ENCODE data around the gene RHOC.

DNA sequence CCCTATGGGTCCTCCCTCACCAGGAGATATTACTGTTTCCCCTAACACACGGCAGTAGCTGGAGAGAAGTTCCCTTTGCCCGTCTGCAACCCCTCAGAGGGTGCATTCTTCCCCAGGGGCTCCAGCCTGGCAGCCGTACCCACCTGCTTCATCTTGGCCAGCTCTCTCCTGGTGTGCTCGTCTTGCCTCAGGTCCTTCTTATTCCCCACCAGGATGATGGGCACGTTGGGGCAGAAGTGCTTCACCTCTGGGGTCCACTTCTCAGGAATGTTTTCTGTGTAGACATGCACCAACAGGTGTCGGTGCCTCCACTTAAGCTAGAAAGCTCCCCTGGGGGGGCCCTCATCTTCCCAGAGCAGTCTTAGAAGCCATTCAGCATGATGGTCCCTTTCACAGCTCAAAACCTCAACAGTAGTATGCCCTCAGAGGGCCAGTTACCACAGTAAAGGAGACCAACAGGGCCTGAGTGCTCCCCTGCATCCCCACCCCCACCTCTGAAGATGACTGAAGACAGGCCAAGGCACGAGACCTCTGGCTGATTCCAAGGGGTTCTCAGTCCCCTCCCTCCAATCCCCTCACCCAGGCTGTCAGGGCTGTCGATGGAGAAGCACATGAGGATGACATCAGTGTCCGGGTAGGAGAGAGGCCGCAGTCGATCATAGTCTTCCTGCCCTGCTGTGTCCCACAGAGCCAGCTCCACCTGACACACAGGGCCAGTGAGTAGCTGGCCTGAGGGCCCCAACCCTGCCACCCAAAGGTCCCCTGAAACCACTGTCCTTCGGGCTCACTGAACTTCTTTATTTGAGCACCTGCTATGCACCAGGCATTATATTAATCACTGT, 4.3 kb downstream of the RHOC start:
- TF ChIP-seq, protein P1, sequence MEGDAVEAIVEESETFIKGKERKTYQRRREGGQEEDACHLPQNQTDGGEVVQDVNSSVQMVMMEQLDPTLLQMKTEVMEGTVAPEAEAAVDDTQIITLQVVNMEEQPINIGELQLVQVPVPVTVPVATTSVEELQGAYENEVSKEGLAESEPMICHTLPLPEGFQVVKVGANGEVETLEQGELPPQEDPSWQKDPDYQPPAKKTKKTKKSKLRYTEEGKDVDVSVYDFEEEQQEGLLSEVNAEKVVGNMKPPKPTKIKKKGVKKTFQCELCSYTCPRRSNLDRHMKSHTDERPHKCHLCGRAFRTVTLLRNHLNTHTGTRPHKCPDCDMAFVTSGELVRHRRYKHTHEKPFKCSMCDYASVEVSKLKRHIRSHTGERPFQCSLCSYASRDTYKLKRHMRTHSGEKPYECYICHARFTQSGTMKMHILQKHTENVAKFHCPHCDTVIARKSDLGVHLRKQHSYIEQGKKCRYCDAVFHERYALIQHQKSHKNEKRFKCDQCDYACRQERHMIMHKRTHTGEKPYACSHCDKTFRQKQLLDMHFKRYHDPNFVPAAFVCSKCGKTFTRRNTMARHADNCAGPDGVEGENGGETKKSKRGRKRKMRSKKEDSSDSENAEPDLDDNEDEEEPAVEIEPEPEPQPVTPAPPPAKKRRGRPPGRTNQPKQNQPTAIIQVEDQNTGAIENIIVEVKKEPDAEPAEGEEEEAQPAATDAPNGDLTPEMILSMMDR (IDR thresholded peaks at IDR 0.05): no peak
- no peak for TF ChIP-seq POLR2AphosphoS5 (IDR thresholded peaks at IDR 0.05; ENCODE audit: low read depth, low read length)

Data from Panc1 (cell line).